HG03039 (cell line): ENCODE data around the gene CPNE1.

Source experiments
- ATAC-seq: cut with Tn5 transposase; IDR thresholded peaks from one replicate; pipeline ENCODE4 v1.9.1; 2021; ENCODE audit warnings: mild to moderate bottlenecking, moderate library complexity; ENCODE audit not compliant: unreplicated experiment

The CPNE1 gene

DNA sequence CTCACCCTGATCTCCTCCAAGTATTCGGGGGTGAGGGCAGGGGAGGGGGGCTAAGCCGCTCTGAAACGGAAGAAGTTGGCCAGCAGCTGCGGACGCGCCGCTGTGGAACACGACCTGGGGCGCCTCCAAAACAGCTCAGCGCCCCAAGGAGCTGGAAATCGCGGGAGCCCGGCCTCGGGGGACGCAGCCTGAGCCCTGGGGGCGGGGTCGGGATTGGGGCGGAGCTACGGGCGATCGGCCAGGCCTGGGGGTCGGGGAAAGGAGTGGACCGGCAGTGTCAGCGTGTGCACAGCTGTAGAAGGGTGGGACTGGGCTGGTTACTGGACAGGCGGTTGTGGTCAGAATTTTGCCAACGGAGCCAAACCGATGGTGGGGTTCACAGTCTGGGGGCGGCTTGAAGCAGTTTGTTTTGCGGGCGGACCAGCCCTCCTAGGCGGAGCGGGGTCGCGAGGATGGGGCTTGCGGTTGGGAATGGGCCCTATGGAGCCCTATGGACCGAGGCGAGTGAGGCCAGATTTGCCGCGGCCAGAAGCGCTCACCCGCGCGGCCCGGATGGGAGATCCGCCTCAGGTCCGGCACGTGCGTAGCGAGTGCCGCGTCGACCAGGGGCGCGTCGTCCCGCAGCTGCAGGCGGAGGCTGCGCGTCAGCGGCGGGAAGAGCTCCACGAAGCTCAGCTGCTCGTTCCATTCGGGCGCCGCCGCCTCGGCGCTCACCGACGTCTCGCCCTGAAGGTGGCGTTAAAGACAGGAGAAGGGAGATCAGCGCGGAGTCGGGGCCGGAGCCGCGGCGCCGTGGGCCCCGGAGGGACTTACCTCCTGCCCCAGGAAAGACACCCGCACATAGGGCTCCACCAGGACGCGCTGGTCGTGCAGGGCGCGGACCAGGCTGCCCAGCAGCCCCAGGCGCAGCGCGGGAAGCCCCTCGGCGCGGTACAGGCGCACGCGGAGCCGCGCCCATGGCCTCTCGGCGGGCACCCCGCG lies 63.4 kb downstream of the CPNE1 start:
- no peak for ATAC-seq

DNA sequence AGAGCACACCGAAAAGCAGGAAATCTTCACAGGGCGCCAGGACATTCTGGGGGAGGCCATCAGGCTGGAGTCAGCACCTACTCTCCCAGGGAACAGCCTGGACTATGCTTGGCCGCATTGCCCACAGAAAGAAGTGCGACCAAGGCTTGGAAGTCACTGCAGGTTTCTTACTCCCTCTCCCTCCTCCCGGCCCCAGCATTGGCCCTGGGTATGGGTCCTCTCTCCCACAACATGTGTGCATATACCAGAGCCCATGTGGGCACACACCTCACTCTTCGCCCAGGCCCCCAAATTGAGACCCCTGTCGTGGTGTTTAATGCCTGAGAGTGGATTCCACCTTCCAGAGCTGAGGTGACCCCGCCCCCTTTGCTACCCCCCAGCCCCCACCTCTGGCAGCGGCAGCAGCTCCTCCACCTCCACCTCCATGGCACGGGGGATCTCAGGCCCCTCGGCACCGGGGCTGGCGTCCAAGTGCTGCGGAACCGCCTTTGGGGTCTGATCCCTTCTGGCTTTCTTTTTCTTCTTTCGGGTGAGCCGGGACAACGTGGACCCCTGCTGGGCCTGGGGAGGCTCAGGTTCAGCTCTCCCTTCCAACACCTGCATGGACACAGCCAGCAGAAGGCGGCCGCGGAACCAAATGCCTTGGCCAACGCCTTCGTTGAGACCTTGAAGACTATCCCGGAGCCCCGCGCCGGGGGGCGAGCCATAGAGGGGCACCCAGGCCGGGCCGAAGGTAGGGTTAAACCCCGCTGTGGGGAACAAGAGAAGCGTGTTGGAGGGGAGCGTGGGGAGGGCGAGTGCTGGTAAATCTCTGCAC lies 64.3 kb downstream of the CPNE1 start:
- no peak for ATAC-seq

DNA sequence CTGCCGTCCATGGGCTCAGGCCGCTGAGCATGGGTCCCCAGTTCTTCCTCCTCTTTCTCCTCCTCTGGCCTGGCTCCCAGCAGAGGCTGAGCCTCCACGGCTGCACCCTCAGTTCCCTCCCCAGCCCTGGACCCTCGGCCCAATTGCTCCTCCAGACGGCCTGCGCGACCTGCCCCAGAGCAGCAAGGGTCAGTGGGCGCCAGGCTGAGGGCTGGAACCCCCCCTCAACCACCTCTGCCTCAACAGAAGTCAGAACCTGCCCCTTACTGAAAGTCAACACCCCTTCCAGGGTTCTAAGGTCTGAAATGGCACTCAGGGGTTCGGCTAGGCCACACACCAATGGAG lies 65.0 kb downstream of the CPNE1 start:
- ATAC-seq: no peak

GRCh38 chr20:35598899-35599775 lies 65.6 kb downstream of the CPNE1 start:
- no peak for ATAC-seq

GRCh38 chr20:35598476-35598875 lies 66.2 kb downstream of the CPNE1 start:
- ATAC-seq: no peak

DNA sequence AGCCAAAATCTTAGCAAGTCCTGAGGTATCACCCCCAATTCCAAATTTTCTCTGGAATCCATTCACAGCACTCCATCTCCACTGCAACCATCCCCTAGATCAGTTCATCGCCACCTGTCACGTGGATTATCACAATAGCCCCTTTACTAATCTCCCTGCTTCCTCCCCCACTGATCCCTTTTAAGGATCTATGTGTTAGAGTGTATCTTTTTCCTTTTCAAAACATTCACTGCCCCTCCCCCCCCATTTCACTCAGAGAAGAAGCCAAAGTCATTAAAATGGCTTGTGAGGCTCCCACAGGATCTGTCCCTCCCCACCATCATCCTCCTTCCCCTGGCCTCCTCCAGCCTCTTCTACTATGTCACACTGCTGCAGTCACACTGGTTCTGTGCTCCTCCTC lies 67.5 kb downstream of the CPNE1 start:
- ATAC-seq: no peak

DNA sequence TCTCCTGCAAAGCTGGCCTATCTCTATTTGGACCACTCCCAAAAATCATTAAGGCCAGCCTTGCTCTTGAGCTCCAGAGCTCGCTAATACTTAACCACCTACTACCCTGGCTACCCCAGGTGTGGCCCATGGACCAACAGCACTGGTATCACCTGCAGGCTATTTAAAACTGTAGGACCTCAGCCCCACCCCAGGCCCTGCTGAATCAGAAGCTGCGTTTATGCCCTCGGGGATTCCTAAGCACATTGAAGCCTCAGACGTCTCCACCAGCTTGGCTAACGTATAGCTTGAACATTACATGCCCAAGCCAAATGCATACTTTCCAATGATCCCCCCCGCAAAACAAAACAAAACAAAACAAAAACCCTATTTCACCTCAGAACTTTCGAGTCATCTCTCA lies 68.8 kb downstream of the CPNE1 start:
- ATAC-seq: no peak

GRCh38 chr20:35595456-35595855 lies 69.2 kb downstream of the CPNE1 start:
- ATAC-seq: no peak

GRCh38 chr20:35592339-35592974 lies 72.2 kb downstream of the CPNE1 start:
- ATAC-seq: no peak

- no peak for ATAC-seq
Measured at GRCh38 chr20:35588397-35588796, 76.3 kb downstream of the CPNE1 start.

GRCh38 chr20:35587436-35587835 lies 77.3 kb downstream of the CPNE1 start:
- ATAC-seq: no peak

GRCh38 chr20:35586751-35587425 lies 77.8 kb downstream of the CPNE1 start:
- no peak for ATAC-seq

DNA sequence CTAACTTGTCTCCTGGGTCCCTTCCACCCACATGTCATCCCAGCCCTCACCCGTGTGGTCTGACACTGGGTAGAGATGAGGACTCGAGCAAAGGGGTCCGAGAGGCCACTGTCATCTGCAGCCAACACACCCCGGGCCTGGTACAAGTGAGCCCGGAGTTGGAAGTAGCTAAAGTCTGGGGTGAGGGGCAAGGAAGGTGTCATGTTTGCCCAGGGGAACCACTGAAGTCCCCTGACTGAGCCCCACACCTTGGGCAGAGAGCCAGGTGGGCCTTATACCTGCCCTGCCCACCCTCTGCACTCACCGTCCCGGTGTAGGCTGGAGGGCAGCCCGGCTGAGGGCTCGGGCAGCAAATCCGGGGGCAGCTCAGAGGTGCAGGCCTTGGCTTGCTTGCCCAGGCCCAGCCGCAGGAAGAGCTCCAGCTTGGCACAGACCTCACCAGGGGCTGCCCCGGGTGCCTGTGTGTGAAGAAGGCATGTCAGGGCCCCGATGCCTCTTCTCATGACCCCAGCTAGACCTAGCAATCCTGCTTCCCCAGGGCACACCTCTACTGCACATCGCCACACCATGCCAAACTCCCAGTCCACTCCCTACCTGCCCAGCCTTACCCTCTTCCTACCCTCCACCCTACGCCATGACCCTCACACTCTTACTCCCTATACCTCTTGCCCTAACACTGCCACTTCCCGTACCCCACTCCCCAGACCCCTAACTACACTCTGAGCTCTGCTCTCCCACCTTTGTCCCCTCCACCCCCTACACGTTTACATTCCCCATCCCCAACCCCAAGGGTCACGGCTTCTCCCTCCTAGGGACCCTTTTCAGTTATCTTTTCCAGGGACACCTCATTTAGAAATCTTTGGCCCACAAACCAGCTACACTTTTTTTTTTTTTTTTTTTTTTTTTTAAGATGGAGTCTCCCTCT lies 80.8 kb downstream of the CPNE1 start:
- no peak for ATAC-seq

GRCh38 chr20:35582741-35583404 lies 81.8 kb downstream of the CPNE1 start:
- no peak for ATAC-seq

DNA sequence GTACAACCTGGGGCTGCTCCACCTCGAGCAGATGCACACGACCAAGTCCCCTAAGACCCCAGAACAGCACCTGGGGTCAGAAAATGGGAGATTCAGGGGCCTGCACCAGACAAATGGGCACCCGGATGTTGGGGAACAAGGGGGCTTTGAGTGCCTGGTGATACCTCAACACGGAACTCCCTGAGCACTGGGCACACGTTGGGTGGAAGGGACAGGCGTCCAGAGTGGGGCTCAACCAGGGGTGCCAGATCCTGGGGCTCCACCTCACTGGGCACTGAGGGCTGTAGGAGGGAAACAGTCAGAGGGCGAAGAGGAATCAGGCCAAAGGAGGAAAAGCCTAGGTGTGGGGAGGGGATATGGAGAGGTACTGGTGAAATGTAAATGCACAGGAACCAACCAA lies 82.6 kb downstream of the CPNE1 start:
- ATAC-seq: no peak

DNA sequence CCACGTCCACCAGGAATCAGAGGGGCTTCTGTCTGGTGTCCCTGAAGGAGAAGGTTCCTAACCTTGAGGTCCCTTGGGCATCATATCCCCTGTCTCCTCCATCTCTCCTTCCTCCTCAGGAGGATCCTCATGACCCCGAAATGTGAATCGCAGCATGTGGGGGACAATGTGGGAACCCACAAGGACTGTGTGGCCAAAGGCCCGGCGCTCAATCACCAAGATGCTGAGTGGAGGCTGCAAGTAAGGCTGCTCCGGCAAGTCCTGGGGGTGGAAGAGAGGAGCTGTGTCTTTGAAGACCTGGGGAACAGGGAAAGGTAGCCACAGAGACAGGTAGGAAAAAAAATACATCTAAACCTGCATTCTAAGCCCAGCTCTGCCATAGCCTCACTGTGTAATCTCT lies 85.5 kb downstream of the CPNE1 start:
- ATAC-seq: no peak

- ATAC-seq: no peak
Measured at GRCh38 chr20:35578469-35578868, 86.2 kb downstream of the CPNE1 start.

DNA sequence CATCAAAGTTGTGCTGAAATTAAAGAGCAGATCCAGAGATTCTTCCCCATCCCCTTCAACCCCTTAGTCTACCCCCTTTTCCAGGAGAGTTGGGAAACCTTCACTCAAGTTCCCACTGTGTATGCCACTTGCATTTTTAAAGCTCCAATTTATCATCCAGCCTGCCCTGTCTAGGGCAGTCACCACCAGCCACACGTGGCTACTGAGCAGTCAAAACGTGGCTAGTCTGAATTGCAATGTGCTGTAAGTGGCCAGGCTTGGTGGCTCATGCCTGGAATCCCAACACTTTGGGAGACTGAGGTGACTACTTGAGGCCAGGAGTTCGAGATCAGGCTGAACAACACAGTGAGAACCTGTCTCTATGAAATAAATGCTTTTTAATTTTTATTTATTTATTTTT lies 87.9 kb downstream of the CPNE1 start:
- ATAC-seq: no peak
